Activated T-cell treated with anti-CD3 and anti-CD28 coated beads for 48 hours (primary cell): Measurements from ENCODE around the gene FOXA1.
"Not testable (repeated sequence)": the region's sequence is repeated elsewhere in the genome, so short reads cannot be mapped to it uniquely, and the experiment has no call there.

Experiments
- DNase-seq: peaks from one replicate; pipeline ENCODE4 v3.0.0-alpha.2; 2020; ENCODE audit warnings: low read depth

The FOXA1 gene

DNA sequence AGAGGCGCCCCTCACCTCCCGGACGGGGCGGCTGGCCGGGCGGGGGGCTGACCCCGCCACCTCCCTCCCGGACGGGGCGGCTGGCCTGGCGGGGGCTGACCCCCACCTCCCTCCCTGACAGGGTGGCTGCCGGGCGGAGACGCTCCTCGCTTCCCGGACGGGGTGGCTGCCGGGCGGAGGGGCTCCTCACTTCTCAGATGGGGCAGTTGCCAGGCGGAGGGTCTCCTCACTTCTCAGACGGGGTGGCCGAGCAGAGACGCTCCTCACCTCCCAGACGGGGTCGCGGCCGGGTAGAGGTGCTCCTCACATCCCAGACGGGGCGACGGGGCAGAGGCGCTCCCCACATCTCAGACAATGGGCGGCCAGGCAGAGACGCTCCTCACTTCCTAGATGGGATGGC is 39.5 kb downstream of the FOXA1 start:
- not testable (repeated sequence) for DNase-seq

- no peak for DNase-seq
Observed at GRCh38 chr14:37553935-37554550, 41.0 kb downstream of the FOXA1 start.

GRCh38 chr14:37551119-37551518 is 43.9 kb downstream of the FOXA1 start:
- DNase-seq = no peak

DNA sequence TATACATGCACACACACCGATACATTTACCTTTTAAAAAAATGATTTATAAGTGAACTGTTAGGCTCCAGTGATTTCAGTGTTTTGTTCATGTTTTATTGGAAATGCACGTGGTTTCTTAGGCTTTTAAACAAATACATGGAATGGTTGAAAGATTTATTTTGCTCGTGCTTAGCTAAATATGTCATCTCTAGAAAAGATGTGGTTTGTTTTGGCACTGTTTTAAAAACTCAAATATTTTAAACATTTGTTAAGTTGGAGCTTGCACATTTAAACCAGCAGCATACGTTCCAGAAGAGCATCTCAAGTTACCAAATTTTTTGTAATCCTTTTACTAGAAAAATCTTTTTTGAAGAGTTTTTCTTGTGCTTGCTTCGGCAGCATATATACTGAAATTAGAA is 44.5 kb downstream of the FOXA1 start:
- no peak for DNase-seq

- no peak for DNase-seq
Observed at GRCh38 chr14:37546621-37547447, 48.2 kb downstream of the FOXA1 start.

DNA sequence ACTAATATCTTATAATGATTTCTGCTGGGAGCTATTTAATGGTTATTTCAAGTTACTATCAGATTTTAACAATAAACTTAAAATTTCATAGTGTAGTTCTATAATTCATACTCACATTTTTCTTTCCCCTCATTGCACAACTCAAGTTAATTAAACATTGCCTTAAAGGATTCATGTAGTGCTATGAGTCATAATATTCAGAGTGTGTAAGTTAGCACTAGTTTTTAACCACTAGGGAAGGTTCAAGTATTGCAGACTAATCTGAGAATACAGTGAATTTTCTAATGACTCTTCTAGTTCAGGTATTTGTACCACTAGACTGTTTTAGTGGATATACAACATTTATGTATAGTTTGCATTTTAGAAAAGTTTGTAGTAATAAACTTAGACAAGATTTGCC is 49.9 kb downstream of the FOXA1 start:
- no peak for DNase-seq

GRCh38 chr14:37544407-37544806 is 50.6 kb downstream of the FOXA1 start:
- no peak for DNase-seq

- no peak for DNase-seq
Observed at GRCh38 chr14:37539992-37540391, 55.1 kb downstream of the FOXA1 start.
